Sigmoid colon (tissue), 4 donors: ENCODE data around the gene DNAJA3.

ENCODE experiments used
- EP300 ChIP-seq, 4 donors: sonication (generic); formaldehyde crosslinking; IDR thresholded peaks; one replicate each; pipeline ENCODE4 v1.6.1; 2017; ENCODE audit warnings: antibody characterized with exemption in 4 of 4
- POLR2A ChIP-seq, 2 donors: fragments of 450-650 bp; IDR thresholded peaks; one replicate each; pipeline ENCODE4 v1.6.1; 2016; ENCODE audit warnings: antibody characterized with exemption in 2 of 2, mild to moderate bottlenecking in 2 of 2, moderate library complexity in 2 of 2

DNA sequence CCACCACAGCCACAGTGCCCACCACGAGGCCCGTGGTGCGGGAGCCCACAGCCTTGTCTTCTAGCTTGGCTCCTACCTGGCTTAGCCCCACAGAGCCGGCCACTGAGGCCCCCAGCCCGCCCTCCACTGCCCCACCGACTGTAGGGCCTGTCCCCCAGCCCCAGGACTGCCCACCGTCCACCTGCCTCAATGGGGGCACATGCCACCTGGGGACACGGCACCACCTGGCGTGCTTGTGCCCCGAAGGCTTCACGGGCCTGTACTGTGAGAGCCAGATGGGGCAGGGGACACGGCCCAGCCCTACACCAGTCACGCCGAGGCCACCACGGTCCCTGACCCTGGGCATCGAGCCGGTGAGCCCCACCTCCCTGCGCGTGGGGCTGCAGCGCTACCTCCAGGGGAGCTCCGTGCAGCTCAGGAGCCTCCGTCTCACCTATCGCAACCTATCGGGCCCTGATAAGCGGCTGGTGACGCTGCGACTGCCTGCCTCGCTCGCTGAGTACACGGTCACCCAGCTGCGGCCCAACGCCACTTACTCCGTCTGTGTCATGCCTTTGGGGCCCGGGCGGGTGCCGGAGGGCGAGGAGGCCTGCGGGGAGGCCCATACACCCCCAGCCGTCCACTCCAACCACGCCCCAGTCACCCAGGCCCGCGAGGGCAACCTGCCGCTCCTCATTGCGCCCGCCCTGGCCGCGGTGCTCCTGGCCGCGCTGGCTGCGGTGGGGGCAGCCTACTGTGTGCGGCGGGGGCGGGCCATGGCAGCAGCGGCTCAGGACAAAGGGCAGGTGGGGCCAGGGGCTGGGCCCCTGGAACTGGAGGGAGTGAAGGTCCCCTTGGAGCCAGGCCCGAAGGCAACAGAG is 43.5 kb upstream of the DNAJA3 start:
- TF ChIP-seq EP300 (IDR thresholded peaks at IDR 0.05) (no peak), POLR2A (IDR thresholded peaks at IDR 0.05) (no peak)
